NCI-H2196 treated with DMSO at 0.1 percent for 48 hours (cell line): ENCODE data around the gene CMTM8.
A peak's percentile ranks its signal among the peaks of the same experiment; 100 is the strongest.

Experiments used
- DNase-seq: peaks from one replicate; lab custom pipeline; 2025; ENCODE audit not compliant: unreplicated experiment; lab: John Stamatoyannopoulos, UW

Gene CMTM8

GRCh38 chr3:32334675-32335074 is 96.2 kb downstream of the CMTM8 start:
- no peak for DNase-seq

GRCh38 chr3:32335365-32336112 is 97.1 kb downstream of the CMTM8 start:
- no peak for DNase-seq

DNA sequence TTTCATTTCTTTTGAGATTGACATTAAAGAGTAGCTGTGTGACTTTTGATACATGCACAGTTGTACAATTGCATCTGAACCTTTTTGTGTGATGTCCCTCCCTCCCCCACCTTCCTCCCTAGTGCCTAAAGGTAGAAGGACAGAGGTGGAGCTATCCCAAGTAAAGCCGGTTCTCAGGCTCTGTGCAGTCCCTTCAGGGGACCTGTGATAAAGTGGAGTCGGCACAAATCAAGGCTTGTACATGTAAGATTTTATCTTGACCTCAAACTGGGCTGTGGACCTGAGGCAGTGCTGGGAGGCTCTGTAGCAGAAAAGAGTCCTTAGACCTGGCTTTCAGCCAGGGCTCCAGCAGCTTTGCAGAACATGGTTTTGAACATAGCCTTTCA is 97.6 kb downstream of the CMTM8 start:
- no peak for DNase-seq

GRCh38 chr3:32337505-32337904 is 99.0 kb downstream of the CMTM8 start:
- no peak for DNase-seq

DNA sequence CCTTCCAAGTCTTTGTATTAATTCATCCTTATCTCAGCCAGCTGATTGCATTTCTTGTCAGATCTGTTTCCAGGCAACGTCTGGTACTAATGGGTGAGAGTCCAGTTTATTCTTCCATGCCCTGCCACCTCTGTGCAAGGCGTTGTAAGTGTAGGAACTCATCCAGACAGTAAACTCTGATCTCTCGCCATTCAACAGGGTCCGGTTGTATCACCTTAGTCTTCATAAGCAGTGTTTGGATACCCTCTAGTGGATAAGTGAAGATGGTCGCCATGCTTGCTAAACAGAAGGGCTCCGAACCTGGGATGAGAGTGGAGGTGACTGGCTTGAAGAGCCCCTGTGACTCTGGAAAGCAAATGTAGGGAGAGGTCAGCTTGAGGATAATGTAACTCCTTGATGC is 101.6 kb downstream of the CMTM8 start:
- peak; percentile 20 for DNase-seq

- DNase-seq = peak; percentile 4
Measured at GRCh38 chr3:32340611-32341365, 102.3 kb downstream of the CMTM8 start.

DNA sequence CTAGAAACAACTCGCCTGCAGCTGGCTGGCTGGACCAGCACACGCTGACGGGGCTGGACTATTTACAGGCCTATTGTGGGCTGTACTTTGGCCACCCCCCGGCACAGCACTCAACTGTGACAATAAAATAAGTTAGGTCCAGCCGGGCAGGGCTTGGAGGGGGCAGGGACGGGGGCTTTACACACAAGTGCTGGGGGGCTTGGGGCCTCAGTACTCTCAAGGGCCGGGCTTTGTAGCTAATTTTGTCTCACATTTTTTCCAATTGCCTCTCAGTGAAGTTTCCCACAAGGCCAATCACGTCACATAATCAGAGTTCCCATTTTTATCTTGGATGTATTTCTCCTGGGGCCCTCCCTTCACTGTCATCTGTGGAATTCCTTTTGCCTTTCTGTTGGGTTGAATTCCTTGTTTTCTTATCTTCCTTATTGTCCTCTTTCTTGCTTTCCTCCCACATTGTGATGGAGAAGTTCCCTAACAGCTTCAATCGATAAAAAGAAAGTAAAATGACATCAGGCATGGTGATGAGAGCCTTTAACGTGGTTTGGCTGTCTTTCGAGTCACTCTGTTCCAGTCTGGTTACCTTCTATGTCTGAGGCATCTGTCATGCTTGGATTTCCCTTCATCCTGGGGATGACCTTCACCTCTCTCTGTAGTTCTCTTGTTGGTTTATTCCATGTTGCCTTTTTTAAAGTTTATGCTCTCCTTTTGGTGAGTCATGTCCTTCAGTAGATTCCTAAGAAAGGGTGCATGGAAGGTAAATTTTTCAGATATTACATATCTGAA is 109.1 kb downstream of the CMTM8 start:
- DNase-seq = no peak

DNA sequence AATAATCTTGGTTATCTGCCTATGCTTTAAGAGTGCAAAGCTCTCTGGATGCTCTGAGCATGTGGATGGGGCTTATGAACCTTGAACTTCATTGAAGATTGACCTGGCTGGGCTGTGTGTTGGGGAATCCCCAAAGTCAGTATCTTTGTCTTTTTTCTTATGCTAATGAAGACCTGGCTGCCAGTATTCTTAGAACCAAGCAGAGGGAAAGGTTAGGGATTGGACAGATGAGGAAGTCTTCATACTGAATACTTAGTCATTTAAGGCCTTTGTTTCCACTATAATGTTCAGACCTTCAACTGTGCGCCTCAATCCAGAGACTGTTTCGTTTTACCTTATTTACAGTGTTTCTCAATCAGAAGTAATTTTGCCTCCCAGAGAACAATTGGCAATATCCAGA is 110.7 kb downstream of the CMTM8 start:
- DNase-seq = no peak

DNA sequence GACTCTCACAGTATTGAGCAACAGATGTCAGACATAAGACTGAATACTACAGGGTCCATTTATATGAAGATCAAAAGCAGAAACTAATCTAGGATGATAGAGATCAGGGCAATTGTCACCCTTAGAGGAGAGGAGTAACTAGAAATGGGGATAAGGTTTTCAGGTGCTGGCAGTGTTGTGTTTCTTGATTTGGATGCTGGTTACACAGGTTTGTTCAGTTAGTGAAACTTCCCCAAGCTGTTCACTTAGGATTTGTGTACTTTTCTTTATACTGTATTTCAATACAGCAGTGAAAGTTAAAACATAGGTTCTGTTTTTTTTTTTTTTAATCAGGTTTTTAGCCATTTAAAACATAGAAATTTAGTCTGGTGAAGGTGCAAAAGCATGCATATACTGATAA is 114.1 kb downstream of the CMTM8 start:
- no peak for DNase-seq

- no peak for DNase-seq
Measured at GRCh38 chr3:32353351-32353750, 114.9 kb downstream of the CMTM8 start.

DNA sequence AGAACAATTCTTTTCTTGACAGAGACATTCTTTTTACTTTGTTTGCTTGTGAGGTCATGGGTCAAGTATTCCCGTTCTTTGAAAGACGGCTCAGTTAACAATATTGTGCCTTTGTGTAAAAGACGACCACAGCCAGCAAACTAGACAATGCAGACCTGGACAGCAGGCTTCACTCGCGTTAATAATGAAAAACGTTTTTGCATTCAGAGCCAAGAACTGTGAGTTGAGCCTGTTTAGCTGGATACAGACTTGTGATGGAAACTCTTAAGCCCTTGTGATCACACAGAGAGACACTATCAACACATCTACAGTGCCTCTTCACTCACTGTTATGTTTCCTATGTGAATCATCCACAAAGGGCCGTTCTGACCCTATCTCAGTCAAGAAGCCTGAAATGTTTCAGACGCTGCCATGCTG is 115.9 kb downstream of the CMTM8 start:
- DNase-seq = no peak

DNA sequence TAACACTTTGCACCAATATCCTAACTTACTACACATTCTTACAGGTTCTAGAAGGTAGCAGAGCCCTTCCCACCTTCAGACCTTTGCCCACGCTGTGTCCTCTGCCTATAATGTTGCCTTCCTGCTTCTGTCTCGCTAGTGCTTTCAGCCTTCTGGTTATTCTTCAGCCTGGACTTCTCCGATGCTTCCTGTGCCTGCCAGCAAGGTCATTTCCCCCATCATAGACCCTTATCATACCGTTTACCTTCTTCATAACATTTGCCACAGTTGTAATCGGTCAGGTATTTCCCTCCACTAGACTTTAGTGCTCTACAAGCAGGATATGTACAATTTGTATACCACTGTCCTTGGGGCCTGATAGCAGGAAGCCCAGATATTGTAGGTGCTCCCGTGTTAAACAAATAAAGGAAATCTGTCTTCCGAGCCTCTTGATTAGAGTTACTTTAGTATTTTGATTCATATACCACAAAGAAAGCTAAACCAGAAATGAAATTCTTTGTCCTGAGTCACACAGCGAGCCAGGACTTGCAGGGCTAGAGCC is 117.3 kb downstream of the CMTM8 start:
- no peak for DNase-seq

DNA sequence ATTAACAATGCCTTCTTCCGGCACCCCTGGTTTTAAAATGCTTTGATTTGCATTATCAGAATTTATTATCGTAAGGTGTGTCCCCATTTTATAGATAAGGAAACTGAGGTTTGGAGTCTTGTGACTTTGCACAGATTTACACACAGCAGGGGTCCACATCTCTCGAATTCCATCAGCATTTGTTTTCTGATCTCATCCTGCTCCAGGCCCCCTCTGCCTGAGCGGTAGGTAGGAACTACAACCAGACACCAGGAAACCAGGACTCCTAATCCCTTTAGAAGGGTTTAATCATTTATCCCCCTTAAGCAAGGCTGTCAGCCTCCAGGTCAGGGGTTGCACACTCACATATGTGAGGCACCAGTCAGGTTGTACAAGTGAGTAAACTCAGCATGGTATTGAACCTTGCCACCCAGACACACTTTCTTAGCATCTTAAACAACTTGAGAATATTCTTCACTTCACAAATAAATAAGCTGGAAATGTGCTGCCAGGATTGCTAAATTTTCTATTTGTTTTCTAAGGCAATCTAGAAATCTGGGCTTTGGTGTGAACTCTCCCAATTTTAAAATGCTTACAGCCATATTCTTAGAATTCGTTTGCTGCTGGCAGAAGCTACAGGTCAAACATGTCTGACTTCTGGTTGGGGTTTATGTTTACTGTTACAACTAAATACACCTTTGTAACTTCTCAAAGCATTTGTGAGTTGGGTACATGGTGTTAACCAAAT is 121.4 kb downstream of the CMTM8 start:
- DNase-seq = no peak

- no peak for DNase-seq
Measured at GRCh38 chr3:32360493-32360827, 122.0 kb downstream of the CMTM8 start.

DNA sequence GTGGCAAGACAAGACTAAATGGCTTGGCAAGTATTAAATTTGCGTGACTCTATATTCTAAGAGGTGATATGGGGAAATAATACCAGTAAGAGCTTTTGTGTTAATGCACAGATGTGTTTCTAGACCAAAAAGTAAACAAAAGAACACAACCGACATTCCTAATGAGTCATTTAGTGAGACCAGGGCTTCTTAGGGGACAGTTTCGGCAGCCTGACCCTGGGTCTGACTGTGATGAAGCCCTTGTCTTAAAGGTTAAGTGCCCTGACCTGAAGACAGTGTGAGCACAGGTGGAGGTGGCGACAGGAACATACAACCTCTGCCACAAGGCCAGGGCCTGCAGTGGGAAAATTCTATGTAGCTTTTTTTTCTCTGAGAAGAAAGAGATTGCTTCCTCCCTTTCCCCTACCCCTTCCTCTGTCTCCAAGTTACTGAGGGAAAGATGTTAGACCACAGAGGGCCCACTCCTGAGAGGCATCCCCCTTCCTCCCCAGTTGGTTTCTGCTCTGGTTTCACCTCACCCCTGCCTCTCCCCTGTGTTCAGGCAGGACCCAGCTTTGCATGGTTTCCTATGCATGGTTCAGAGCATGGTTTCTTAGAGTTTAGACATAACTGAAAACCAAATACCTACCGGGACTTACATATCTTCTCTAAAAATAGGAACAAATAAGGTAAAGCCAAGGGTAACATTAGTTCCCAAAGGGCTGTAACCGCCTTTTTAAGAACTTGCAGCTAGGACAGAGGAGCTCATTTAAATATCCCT is 128.3 kb downstream of the CMTM8 start:
- DNase-seq = no peak

DNA sequence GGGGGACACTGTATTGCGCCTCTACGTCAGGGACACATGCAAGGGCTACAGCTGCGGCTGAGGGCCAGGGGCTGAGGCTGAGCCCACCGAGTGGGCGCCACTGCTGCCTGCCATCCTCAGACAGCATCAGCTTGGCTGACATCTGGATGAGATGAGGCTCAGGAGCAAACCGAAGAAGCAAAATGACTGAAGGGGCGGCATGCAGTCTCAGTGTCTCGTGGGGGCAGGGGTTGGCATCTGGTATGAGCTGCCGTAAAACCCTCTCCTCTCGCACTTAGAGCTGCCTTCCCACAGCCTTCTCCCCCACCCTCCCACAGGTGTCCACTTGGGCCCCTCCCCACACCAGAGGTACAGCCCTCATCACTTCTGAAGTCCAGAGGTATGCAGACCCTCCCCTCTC is 129.0 kb downstream of the CMTM8 start:
- DNase-seq = no peak

DNA sequence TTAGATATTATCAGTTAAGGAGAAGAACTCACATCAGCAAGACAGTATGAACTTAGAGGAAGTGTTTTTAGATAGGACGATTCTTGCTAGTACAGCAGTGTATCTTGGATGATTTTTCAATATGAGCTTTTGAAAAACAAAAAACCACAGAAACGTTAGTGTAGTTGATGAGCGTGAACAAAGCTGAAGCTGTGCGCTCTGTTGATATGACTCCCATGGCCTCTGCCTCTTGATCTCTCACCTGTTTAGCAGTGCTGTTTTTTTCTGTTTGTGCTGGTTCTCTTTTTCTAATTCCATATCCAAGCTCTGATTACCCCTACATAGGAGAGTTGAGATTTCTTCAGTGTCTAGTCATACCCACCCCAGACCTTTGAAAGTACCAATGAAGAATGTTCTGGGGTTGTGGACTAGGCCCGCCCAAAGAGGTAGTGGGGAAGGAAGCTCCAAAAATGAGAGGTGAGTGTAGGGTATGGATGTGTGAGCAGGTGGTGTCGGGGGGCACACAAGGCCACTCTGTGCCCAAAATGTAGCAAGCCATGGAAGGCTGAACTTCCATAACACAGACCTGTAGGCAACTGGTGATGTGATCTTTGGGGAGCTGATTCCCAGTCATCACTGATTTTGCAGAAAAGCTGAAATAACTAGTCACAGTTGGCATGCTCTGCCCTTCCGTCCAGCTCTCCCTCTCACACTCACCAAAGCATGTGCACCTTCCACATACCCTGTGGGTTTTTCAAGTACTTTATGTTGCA is 133.2 kb downstream of the CMTM8 start:
- no peak for DNase-seq

- no peak for DNase-seq
Measured at GRCh38 chr3:32372213-32372490, 133.7 kb downstream of the CMTM8 start.

DNA sequence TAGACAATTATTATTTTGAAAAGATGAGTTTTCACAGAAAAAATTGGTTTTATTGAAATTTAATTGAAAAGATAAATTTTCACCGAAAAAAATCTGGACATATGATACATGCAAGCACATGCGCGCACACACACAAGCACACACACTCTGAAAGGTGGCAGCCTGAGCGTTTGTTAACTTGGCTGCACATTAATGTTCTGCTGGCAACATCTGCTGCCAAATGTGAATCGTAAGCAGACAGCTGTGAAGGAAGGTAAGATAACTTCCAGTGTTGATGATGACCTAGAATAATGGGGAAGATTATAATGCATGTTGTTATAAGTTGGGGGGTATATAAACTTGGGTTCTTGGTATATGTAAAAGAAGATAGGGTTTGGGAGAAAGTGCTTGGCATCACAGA is 134.8 kb downstream of the CMTM8 start:
- DNase-seq = no peak

DNA sequence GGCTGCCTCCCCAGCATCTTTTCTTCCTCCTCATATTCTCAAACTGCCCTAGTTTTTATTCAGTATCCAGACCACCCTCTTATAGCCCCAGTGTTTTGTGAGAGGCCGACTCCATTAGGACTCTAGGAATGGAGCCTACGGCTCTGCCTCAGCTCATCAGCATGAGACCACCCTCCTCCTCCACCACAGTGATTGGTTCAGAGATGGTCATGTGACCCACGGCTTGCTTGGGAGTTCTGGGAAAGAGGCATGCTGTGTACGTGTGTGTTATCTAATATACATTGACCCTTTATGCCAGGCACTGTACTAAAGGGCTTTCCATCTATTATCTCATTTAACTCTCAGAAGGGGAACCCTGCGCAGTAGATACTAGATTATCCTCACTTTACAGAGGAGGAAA is 135.4 kb downstream of the CMTM8 start:
- DNase-seq = no peak
